K562 (cell line): Measurements from ENCODE around the gene GPR157. TPM values are rescaled to one million over a fixed set of nuclear protein-coding genes. Genes with fewer than 3 reads are reported as not detected.
A peak's percentile ranks its signal among the peaks of the same experiment; 100 is the strongest.

ENCODE experiments used
- AFF1 ChIP-seq, 2 experiments: fragments of 450-650 bp; IDR thresholded peaks; 2 replicates each; pipeline ENCODE4 v1.6.1; 2018; ENCODE audit warnings: mild to moderate bottlenecking in 2 of 2, low read depth in 1 of 2; ENCODE audit not compliant: partially characterized antibody in 2 of 2
- BACH1 ChIP-seq: fragments of 200-800 bp; sonication (Bioruptor generic); IDR thresholded peaks from 2 replicates; pipeline ENCODE4 v1.6.1; 2016; ENCODE audit warnings: missing genetic modification characterization, missing compliant biosample characterization
- CCNT2 ChIP-seq: IDR thresholded peaks from 2 replicates; pipeline ENCODE4 v1.6.1; 2011; ENCODE audit warnings: borderline replicate concordance, low read depth, mild to moderate bottlenecking, moderate library complexity, mixed read lengths, low read length; ENCODE audit not compliant: insufficient read length; ENCODE audit errors: extremely low read depth
- CTBP1 ChIP-seq: fragments of 450-650 bp; IDR thresholded peaks from 2 replicates; pipeline ENCODE4 v1.6.1; 2016; ENCODE audit warnings: borderline replicate concordance
- E2F5 ChIP-seq: sonication (generic); formaldehyde crosslinking; IDR thresholded peaks from 2 replicates; pipeline ENCODE4 v1.8.0; 2022; ENCODE audit warnings: mild to moderate bottlenecking, missing genetic modification reagents
- FOXA3 ChIP-seq, 2 experiments: fragments of 450-650 bp in 1 of 2; sonication (generic) in 1 of 2; formaldehyde crosslinking; IDR thresholded peaks in 1 of 2; conservative IDR thresholded peaks in 1 of 2; 2 replicates each; pipeline versions ENCODE4 v1.4.0 to v1.8.0; 2020 to 2022; ENCODE audit warnings: mild to moderate bottlenecking in 2 of 2, missing genetic modification reagents in 1 of 2
- L3MBTL2 ChIP-seq: fragments of 450-650 bp; IDR thresholded peaks from 2 replicates; pipeline ENCODE4 v1.6.1; 2016; ENCODE audit warnings: mild to moderate bottlenecking, moderate library complexity
- MEIS2 ChIP-seq: fragments of 450-650 bp; IDR thresholded peaks from 2 replicates; pipeline ENCODE4 v1.6.1; 2014; ENCODE audit warnings: mild to moderate bottlenecking; ENCODE audit not compliant: partially characterized antibody
- PHF20 ChIP-seq: fragments of 450-650 bp; IDR thresholded peaks from 2 replicates; pipeline ENCODE4 v1.6.1; 2018; ENCODE audit not compliant: partially characterized antibody
- ZKSCAN3 ChIP-seq: fragments of 250-450 bp; sonication (Bioruptor Pico); IDR thresholded peaks from 2 replicates; pipeline ENCODE4 v1.4.0; 2020
- ZNF253 ChIP-seq: fragments of 250-450 bp; sonication (Bioruptor Pico); conservative IDR thresholded peaks from 2 replicates; pipeline ENCODE4 v1.6.1; 2021; ENCODE audit warnings: mild to moderate bottlenecking
- ZNF263 ChIP-seq: sonication (generic); formaldehyde crosslinking; IDR thresholded peaks from 2 replicates; pipeline ENCODE4 v1.8.0; 2022; ENCODE audit warnings: mild to moderate bottlenecking, missing genetic modification reagents, borderline replicate concordance
- ZNF280A ChIP-seq: fragments of 450-650 bp; IDR thresholded peaks from 2 replicates; pipeline ENCODE4 v1.6.1; 2018; ENCODE audit warnings: mild to moderate bottlenecking, low read depth; ENCODE audit not compliant: partially characterized antibody
- ZNF589 ChIP-seq: fragments of 200-800 bp; sonication (Bioruptor generic); IDR thresholded peaks from 2 replicates; pipeline ENCODE4 v1.6.1; 2016; ENCODE audit warnings: low read depth, missing genetic modification characterization, missing compliant biosample characterization
- ZNF655 ChIP-seq: fragments of 250-450 bp; sonication (Bioruptor Pico); IDR thresholded peaks from 2 replicates; pipeline ENCODE4 v1.5.0; 2021
- polyA plus RNA-seq, 8 experiments: library from polyadenylated mRNA; depleted of rRNA in 4 of 8; stranded (reverse) in 5 of 8; unstranded in 3 of 8; fragments of >200 nt; fragmentation: Nextera tagmentation in 2 of 8; fragmentation: Illumina TruSeq in 1 of 8; extraction: Ambion mirVana in 2 of 8; extraction: Trizol in 1 of 8; gene quantifications; 2 replicates each; pipeline versions ENCODE4 v1.2.1 to v1.2.3, GENCODE V29; 2011 to 2014; ENCODE audit warnings: inconsistent platforms in 1 of 8, missing spikeins in 1 of 8
- total RNA-seq, 7 experiments: library from RNA; depleted of rRNA in 6 of 7; stranded (reverse); fragments of >200 nt in 6 of 7; fragmentation: Illumina TruSeq in 2 of 7; extraction: Trizol in 2 of 7; gene quantifications; 2 replicates each; pipeline versions ENCODE4 v1.2.1 to v1.2.3, GENCODE V29; 2011 to 2021; ENCODE audit warnings: low replicate concordance in 1 of 7

GPR157 gene
- total and polyA plus RNA-seq, 9 of the 15 experiments (the other 6 are each of a cell fraction or from before 2014, with no cell fraction given), result 0.01 to 0.18 (median 0.04) TPM; not detected in 4

- TF ChIP-seq ZNF280A (no peak), CTBP1 (peak; percentile 38; the same call in 1 of the 2 replicates), ZNF263 (CRISPR knock-in tag) (peak; percentile 77), E2F5 (no peak), BACH1 (peak; percentile 40; the same call in 1 of the 2 replicates), ZNF589 (CRISPR knock-in tag) (peak; percentile 53; the same call in 1 of the 2 replicates), MEIS2 (no peak), FOXA3 (CRISPR knock-in tag; conservative IDR thresholded peaks at IDR 0.05 in 1 of 2, IDR thresholded peaks at IDR 0.05 in 1 of 2) (no peak), ZKSCAN3 (CRISPR knock-in tag) (no peak), CCNT2 (no peak), AFF1 (IDR thresholded peaks at IDR 0.05; ENCODE audit: low read depth in 1 of 2, partially characterized antibody in 2 of 2) (no peak), ZNF655 (CRISPR knock-in tag) (no peak), PHF20 (no peak), ZNF253 (CRISPR knock-in tag) (no peak), L3MBTL2 (no peak)
Measured at GRCh38 chr1:9150582-9151327, 21.9 kb upstream of the GPR157 start (continued).
